Lower leg skin (tissue), 4 donors: Measurements from ENCODE around the gene TTC12. TPM values are rescaled to one million over a fixed set of nuclear protein-coding genes. Genes with fewer than 3 reads are reported as not detected.
A peak's percentile ranks its signal among the peaks of the same experiment; 100 is the strongest.

Source experiments
- DNase-seq, 2 donors: peaks; one replicate each; pipeline ENCODE4 v3.0.0-alpha.2; 2019; ENCODE audit warnings: low spot score in 2 of 2
- H3K4me3 ChIP-seq: fragments of 200-600 bp; sonication (generic); 2 replicates; pipeline ENCODE4 v1.5.1; 2017; ENCODE audit warnings: mild to moderate bottlenecking, low read depth; ENCODE audit not compliant: poor library complexity, severe bottlenecking
- POLR2A ChIP-seq, 2 donors: fragments of 450-650 bp; IDR thresholded peaks; one replicate each; pipeline ENCODE4 v1.6.1; 2016 to 2017; ENCODE audit warnings: antibody characterized with exemption in 2 of 2, mild to moderate bottlenecking in 1 of 2, moderate library complexity in 1 of 2
- WGBS, 2 donors: methylation state at CpG; one replicate each; pipeline ENCODE4 v1.1.5; 2018; 5-methylcytosine and 5-hydroxymethylcytosine counted together
- intact Hi-C: fragments of 100-400 bp; cut with DNase I; formaldehyde crosslinking; loops from one replicate; pipeline ENCODE4 v1.15.0; 2023; ENCODE audit warnings: low total_unique reads
- total RNA-seq, 4 donors: library from RNA; depleted of rRNA; stranded (reverse); fragments of >200 nt; gene quantifications; one replicate each; pipeline ENCODE4 v1.1.0, GENCODE V29; 2016
- TF ChIP-seq, protein P1 (sequence below), 3 donors: fragments of 450-650 bp; IDR thresholded peaks; one replicate each; pipeline ENCODE4 v1.5.1; 2016; ENCODE audit warnings: antibody characterized with exemption in 3 of 3, mild to moderate bottlenecking in 3 of 3, moderate library complexity in 2 of 3

The TTC12 gene
- total RNA-seq, 4 donors from 2014 or later: 14.5 to 48.2 (median 21.9) TPM

DNA sequence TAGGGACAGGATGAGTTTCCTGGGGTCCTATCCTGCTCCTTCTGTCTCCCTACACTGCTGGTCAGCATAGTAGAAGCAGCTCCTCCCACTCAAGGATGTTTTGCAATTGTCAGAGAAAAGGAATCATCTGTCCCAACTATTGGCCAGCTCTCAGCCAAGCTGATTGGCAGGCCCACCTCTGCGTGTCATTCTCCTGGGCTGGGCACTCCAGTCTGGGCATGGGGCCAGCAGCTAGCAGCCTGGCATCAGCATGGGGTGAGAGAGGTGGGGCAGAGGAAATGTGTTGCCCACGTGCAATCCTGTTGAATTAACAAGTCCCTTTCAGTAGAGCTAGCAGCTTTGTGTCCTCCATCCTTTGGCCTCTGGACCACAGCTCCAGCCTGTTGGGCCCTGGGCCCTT lies 87.3 kb downstream of the TTC12 start:
- 9 to 10% methylated on average over 2 of the region's 2 CpGs for WGBS, 2 donors
- no peak overlapping the region for H3K4me3 ChIP-seq
- no peak for TF ChIP-seq POLR2A (IDR thresholded peaks at IDR 0.05)
- TF ChIP-seq, protein P1, sequence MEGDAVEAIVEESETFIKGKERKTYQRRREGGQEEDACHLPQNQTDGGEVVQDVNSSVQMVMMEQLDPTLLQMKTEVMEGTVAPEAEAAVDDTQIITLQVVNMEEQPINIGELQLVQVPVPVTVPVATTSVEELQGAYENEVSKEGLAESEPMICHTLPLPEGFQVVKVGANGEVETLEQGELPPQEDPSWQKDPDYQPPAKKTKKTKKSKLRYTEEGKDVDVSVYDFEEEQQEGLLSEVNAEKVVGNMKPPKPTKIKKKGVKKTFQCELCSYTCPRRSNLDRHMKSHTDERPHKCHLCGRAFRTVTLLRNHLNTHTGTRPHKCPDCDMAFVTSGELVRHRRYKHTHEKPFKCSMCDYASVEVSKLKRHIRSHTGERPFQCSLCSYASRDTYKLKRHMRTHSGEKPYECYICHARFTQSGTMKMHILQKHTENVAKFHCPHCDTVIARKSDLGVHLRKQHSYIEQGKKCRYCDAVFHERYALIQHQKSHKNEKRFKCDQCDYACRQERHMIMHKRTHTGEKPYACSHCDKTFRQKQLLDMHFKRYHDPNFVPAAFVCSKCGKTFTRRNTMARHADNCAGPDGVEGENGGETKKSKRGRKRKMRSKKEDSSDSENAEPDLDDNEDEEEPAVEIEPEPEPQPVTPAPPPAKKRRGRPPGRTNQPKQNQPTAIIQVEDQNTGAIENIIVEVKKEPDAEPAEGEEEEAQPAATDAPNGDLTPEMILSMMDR (IDR thresholded peaks at IDR 0.05): no peak
- DNase-seq: peak; percentile 35 to 85
- intact Hi-C loops: no loop called here

DNA sequence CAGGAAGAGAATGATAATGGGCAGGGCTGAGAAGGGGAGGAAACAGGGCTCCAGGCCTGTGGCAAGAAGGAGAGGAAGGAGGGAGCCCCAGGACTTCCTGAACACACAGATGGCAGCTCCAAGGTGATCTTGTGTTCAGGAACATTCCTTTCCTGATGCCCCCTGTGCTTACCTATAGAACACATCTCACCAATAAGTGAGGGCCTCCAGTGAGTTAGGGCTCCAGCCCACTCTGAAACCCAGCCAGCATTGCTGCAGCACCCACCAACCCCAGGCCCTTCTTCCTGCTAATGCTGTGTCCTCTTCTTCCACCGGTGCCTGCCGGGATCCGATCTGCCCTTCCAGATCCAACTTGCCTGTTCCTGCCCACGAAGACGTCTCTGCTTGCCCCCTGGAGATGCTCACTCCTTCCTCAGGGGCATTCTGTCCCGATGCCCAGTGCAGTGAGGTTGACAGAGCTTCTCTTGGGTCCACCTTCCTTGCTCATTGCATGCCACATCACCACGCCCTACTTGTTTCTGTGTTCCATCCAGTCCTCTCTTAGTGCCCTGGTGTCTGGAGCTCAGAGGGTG lies 90.6 kb downstream of the TTC12 start:
- TF ChIP-seq, protein P1 (IDR thresholded peaks at IDR 0.05): no peak
- TF ChIP-seq POLR2A (IDR thresholded peaks at IDR 0.05): no peak
- H3K4me3 ChIP-seq: no peak overlapping the region
- intact Hi-C loops: no loop called here
- DNase-seq: no peak
- WGBS, 2 donors: 32 to 70% methylated on average over 7 of the region's 7 CpGs

DNA sequence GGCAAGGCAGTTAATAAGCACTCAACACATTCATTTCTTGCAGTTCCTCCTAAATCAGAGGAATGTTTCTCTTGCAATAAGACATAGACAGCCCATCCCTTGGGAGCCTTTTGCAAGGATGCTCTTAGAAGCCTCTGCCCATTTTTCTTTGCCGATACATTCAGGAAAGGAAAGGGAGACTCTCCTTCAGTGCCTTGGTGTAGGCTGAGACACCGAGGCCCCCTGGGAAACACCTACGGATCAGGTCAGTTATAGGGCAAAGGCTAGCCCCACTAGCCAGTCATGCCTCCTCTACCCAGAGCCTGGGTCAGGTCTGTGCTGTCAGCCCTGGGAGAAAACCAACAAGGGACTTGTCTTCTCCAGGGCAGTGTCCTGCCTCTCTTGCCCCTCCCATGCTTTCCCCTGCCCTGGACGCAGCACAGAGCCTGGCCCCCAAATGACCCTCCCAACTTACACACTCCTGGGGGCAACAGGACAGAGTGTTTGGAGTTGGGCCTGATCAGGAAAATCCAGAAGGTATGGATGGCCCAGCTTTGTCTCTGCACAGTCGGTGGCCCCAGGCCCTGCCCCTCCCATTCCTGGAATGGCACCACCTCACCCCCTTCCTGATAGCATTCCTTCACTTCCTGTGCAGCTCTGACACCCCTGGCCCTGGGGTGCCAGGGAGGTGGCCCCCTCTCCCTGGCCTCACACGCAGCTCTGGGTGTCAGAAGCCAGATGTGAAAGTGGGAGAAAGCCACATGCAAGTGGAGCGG lies 91.5 kb downstream of the TTC12 start:
- TF ChIP-seq POLR2A (IDR thresholded peaks at IDR 0.05): no peak
- TF ChIP-seq, protein P1 (IDR thresholded peaks at IDR 0.05): no peak
- no peak overlapping the region for H3K4me3 ChIP-seq
- 69 to 71% methylated on average over 7 of the region's 7 CpGs for WGBS, 2 donors
- intact Hi-C loops: no loop called here
- DNase-seq: no peak

DNA sequence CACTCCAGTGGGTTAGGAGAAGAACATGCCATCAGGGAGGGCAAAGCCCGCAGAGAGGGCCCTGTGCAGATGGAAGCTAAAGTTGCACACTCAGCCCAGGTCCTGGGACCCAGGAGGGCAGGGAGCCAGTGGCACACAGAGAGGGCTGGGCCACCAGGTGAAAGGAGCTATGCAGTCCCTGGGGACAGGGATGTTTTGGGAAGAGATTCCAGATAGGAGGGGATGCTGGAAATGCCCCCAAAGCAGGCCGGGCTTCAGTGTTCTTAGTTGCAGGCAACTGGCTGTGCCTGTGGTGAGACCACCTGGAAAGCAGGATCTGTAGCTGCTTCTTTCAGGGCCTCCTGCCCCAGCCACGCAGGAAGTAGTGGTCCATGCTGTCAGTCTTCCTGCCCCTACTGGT lies 92.8 kb downstream of the TTC12 start:
- no peak for TF ChIP-seq POLR2A (IDR thresholded peaks at IDR 0.05)
- TF ChIP-seq, protein P1 (IDR thresholded peaks at IDR 0.05): no peak
- intact Hi-C loops: no loop called here
- DNase-seq: no peak
- no peak overlapping the region for H3K4me3 ChIP-seq
- 69 to 94% methylated on average over 3 of the region's 3 CpGs for WGBS, 2 donors

DNA sequence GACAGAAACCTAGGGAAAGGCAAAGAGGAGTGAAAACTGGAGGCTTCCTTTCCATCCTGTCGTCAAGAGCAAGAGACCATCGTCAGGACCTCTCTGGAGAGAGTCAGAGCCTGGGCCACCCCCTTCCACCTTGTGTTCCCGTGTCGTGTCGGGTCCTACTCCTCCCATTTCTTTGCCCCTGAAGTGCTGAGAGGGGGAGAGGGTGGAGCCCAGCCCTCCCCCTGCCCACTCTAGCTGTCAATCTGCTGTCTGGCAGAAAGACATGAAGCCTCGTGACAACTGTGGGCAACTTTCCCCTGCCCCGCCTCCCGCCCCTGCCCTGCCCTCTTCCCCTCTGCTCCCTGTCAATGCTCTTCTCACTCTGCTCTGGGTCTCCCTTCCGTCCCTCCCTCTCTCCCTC lies 93.8 kb downstream of the TTC12 start:
- TF ChIP-seq POLR2A (IDR thresholded peaks at IDR 0.05): no peak
- TF ChIP-seq, protein P1 (IDR thresholded peaks at IDR 0.05): no peak
- no peak for DNase-seq
- 64 to 70% methylated on average over 9 of the region's 9 CpGs for WGBS, 2 donors
- intact Hi-C loops: no loop called here
- H3K4me3 ChIP-seq: no peak overlapping the region
